ENCODE data around the gene NCAPD3.

DNA sequence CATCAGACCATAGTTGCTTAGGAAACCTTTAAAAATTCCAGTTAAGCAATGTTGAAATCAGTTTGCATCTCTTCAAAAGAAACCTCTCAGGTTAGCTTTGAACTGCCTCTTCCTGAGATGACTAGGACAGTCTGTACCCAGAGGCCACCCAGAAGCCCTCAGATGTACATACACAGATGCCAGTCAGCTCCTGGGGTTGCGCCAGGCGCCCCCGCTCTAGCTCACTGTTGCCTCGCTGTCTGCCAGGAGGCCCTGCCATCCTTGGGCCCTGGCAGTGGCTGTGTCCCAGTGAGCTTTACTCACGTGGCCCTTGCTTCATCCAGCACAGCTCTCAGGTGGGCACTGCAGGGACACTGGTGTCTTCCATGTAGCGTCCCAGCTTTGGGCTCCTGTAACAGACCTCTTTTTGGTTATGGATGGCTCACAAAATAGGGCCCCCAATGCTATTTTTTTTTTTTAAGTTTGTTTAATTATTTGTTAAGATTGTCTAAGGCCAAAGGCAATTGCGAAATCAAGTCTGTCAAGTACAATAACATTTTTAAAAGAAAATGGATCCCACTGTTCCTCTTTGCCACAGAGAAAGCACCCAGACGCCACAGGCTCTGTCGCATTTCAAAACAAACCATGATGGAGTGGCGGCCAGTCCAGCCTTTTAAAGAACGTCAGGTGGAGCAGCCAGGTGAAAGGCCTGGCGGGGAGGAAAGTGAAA is 73.4 kb downstream of the NCAPD3 start:
- TF ChIP-seq, protein P1, sequence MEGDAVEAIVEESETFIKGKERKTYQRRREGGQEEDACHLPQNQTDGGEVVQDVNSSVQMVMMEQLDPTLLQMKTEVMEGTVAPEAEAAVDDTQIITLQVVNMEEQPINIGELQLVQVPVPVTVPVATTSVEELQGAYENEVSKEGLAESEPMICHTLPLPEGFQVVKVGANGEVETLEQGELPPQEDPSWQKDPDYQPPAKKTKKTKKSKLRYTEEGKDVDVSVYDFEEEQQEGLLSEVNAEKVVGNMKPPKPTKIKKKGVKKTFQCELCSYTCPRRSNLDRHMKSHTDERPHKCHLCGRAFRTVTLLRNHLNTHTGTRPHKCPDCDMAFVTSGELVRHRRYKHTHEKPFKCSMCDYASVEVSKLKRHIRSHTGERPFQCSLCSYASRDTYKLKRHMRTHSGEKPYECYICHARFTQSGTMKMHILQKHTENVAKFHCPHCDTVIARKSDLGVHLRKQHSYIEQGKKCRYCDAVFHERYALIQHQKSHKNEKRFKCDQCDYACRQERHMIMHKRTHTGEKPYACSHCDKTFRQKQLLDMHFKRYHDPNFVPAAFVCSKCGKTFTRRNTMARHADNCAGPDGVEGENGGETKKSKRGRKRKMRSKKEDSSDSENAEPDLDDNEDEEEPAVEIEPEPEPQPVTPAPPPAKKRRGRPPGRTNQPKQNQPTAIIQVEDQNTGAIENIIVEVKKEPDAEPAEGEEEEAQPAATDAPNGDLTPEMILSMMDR (IDR thresholded peaks at IDR 0.05) = no peak
- TF ChIP-seq POLR2A (IDR thresholded peaks at IDR 0.05) = no peak

Measured in adrenal gland (tissue), 5 donors.